ENCODE measurements around the gene TBC1D24.
A peak's percentile ranks its signal among the peaks of the same experiment; 100 is the strongest.
"Not testable (repeated sequence)": the region's sequence is repeated elsewhere in the genome, so short reads cannot be mapped to it uniquely, and the experiment has no call there.

Gene TBC1D24

GRCh38 chr16:2476345-2476720 lies 1.4 kb downstream of the TBC1D24 start:
- ATAC-seq (replicated peaks) = no peak
- Mint-ChIP-seq H3K27me3 (peaks cover 7 to 9% of the 10 kb centered on the region in 2 donors), H3K4me3 (peak overlapping the region; percentile 57 to 58), H3K27ac (no peak overlapping the region), H3K36me3 (peaks cover 5 to 21% of the 10 kb centered on the region in 2 donors), H3K4me1 (peaks cover 15 to 26% of the 10 kb centered on the region in 2 donors), H3K9me3 (no peaks in the 10 kb centered on the region)
- no peak for DNase-seq

- peaks cover 7 to 9% of the 10 kb centered on the region in 2 donors for H3K27me3 Mint-ChIP-seq
- H3K36me3 Mint-ChIP-seq = peaks cover 5 to 21% of the 10 kb centered on the region in 2 donors
- no peak for DNase-seq
- H3K27ac Mint-ChIP-seq = no peak overlapping the region
- no peak overlapping the region for H3K4me3 Mint-ChIP-seq
- H3K4me1 Mint-ChIP-seq = peaks cover 15 to 25% of the 10 kb centered on the region in 2 donors
- ATAC-seq (replicated peaks) = no peak
- H3K9me3 Mint-ChIP-seq = no peaks in the 10 kb centered on the region
Observed at GRCh38 chr16:2476741-2477140, 1.8 kb downstream of the TBC1D24 start.

GRCh38 chr16:2477327-2477726 lies 2.4 kb downstream of the TBC1D24 start:
- Mint-ChIP-seq H3K36me3 (peaks cover 7 to 21% of the 10 kb centered on the region in 2 donors), H3K4me3 (no peak overlapping the region), H3K27ac (peak overlapping the region; percentile 43), H3K4me1 (peaks cover 18 to 19% of the 10 kb centered on the region in 2 donors), H3K9me3 (no peaks in the 10 kb centered on the region), H3K27me3 (peaks cover 7 to 9% of the 10 kb centered on the region in 2 donors)
- no peak for ATAC-seq (replicated peaks)
- no peak for DNase-seq

- Mint-ChIP-seq H3K27ac (no peak overlapping the region), H3K9me3 (no peaks in the 10 kb centered on the region), H3K4me3 (no peak overlapping the region), H3K27me3 (peaks cover 2% of the 10 kb centered on the region in 2 donors), H3K36me3 (peaks cover 7 to 21% of the 10 kb centered on the region in 2 donors), H3K4me1 (peaks cover 12 to 19% of the 10 kb centered on the region in 2 donors)
- ATAC-seq (replicated peaks) (no peak), DNase-seq (no peak)
Observed at GRCh38 chr16:2478279-2478678, 3.4 kb downstream of the TBC1D24 start.

GRCh38 chr16:2479996-2480395 lies 5.1 kb downstream of the TBC1D24 start:
- H3K27me3 Mint-ChIP-seq; DNase-seq; H3K27ac Mint-ChIP-seq; H3K4me3 Mint-ChIP-seq; H3K9me3 Mint-ChIP-seq; ATAC-seq (replicated peaks): not testable (repeated sequence)
- peaks cover 7 to 21% of the 10 kb centered on the region in 2 donors for H3K36me3 Mint-ChIP-seq
- H3K4me1 Mint-ChIP-seq = peaks cover 15 to 22% of the 10 kb centered on the region in 2 donors

DNA sequence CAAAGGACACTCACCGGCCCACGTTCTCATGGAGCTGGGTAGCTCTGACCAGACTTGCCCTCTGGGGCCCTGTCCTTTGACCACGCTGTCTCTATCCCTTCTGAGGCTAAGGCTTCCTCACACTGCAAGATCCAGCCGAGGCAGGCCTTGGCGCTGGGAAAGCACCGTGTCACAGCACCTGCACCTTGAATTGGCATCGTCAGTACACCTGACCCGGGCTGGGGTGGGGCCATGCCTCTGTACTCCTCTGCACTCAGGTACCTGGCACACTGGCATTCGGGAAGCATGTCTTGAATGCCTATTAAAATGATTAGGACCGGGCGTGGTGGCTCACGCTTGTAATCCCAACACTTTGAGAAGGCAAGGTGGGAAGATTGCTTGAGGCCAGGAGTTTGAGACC lies 6.0 kb downstream of the TBC1D24 start:
- DNase-seq (no peak), ATAC-seq (replicated peaks) (no peak)
- Mint-ChIP-seq H3K27ac (no peak overlapping the region), H3K4me1 (peaks cover 10 to 23% of the 10 kb centered on the region in 2 donors), H3K9me3 (no peaks in the 10 kb centered on the region), H3K27me3 (no peaks in the 10 kb centered on the region), H3K36me3 (peaks cover 7 to 21% of the 10 kb centered on the region in 2 donors), H3K4me3 (no peak overlapping the region)

DNA sequence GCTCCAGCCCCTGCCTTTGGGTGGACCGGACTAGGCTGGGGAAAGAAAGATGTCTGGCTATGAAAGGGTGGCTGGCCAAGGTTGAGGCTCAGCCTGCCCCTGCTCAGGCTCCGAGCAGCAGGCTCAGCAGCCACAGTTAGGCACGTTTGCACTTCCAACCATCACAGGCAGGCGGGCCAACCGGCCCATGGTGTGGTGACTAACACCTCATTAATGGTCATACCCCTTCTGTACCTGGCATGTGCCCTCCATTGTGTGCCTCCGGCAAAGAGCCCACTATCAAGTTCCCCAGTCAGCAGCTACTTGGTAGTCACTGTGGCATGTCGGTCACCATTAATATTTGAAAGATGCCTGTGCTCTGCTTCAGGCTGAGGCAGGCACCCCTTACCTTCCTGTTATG lies 6.7 kb downstream of the TBC1D24 start:
- H3K27ac Mint-ChIP-seq = no peak overlapping the region
- H3K4me3 Mint-ChIP-seq = no peak overlapping the region
- peaks cover 8 to 25% of the 10 kb centered on the region in 2 donors for H3K4me1 Mint-ChIP-seq
- no peak for ATAC-seq (replicated peaks)
- no peaks in the 10 kb centered on the region for H3K9me3 Mint-ChIP-seq
- peaks cover 7 to 21% of the 10 kb centered on the region in 2 donors for H3K36me3 Mint-ChIP-seq
- H3K27me3 Mint-ChIP-seq = no peaks in the 10 kb centered on the region
- DNase-seq = no peak

GRCh38 chr16:2482249-2482648 lies 7.3 kb downstream of the TBC1D24 start:
- Mint-ChIP-seq H3K36me3 (peaks cover 7 to 24% of the 10 kb centered on the region in 2 donors), H3K27me3 (no peaks in the 10 kb centered on the region), H3K9me3 (no peaks in the 10 kb centered on the region), H3K4me3 (no peak overlapping the region), H3K27ac (no peak overlapping the region), H3K4me1 (peaks cover 14 to 31% of the 10 kb centered on the region in 2 donors)
- no peak for DNase-seq
- no peak for ATAC-seq (replicated peaks)

GRCh38 chr16:2482708-2483534 lies 8.0 kb downstream of the TBC1D24 start:
- H3K4me3 Mint-ChIP-seq = no peak overlapping the region
- ATAC-seq (replicated peaks) (no peak), DNase-seq (no peak)
- H3K27me3 Mint-ChIP-seq = no peaks in the 10 kb centered on the region
- H3K27ac Mint-ChIP-seq = no peak overlapping the region
- peaks cover 21 to 31% of the 10 kb centered on the region in 2 donors for H3K4me1 Mint-ChIP-seq
- peaks cover 7 to 21% of the 10 kb centered on the region in 2 donors for H3K36me3 Mint-ChIP-seq
- no peaks in the 10 kb centered on the region for H3K9me3 Mint-ChIP-seq

DNA sequence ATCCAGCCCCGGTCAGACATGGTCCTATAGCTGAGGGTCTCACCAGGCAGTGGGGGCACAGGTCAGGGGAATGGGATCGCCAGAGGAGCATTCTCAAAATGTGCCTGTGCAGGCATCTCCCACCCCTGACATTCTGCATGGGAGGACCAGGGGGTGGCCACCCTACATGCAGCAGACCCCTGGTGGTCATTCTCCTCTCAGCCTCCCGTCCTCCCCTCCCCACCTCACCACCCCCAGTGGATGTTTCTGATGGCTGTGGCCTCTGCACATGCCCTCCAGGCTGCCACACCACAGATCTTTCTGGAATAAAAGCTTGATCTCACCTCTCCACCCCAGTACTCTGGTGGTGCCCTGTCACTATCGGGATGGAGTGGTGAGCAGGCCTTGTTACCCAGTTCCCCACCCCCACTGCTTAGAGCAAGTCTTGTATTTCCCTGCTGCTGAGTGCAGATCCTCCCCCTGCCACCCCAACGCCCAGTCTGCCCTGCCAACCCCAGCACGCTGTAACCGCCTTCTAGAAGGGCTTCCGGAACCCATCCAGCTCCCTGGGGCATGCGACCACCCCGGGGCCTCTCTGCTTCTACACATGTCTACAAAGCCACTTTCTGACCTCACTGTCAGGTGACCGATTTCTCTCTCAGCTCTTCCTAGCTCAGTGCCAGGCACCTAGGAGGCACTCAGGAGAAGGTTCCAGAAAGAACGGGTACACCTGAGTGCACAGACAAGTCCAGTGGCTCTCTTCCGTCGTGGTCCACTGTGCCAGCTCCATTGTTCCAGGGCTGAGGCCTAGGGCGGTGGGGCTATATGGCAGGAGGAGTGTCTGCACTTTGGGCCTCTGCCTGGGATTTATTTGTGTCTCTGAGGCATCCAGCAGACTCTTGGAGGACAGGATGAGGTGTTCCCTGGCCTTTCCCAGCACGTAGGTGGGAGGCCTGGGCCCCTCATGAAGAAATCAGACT lies 9.3 kb downstream of the TBC1D24 start:
- Mint-ChIP-seq H3K27ac (peak overlapping the region; percentile 26), H3K36me3 (peaks cover 7 to 16% of the 10 kb centered on the region in 2 donors), H3K4me1 (peaks cover 25 to 31% of the 10 kb centered on the region in 2 donors), H3K9me3 (no peaks in the 10 kb centered on the region), H3K4me3 (no peak overlapping the region), H3K27me3 (no peaks in the 10 kb centered on the region)
- DNase-seq (no peak), ATAC-seq (replicated peaks) (no peak)

- H3K9me3 Mint-ChIP-seq = no peaks in the 10 kb centered on the region
- no peak for ATAC-seq (replicated peaks)
- peaks cover 5 to 14% of the 10 kb centered on the region in 2 donors for H3K36me3 Mint-ChIP-seq
- no peak overlapping the region for H3K4me3 Mint-ChIP-seq
- peaks cover 25 to 31% of the 10 kb centered on the region in 2 donors for H3K4me1 Mint-ChIP-seq
- no peak for DNase-seq
- no peak overlapping the region for H3K27ac Mint-ChIP-seq
- no peaks in the 10 kb centered on the region for H3K27me3 Mint-ChIP-seq
Observed at GRCh38 chr16:2484898-2485508, 10.1 kb downstream of the TBC1D24 start.

- peaks cover 3 to 14% of the 10 kb centered on the region in 2 donors for H3K36me3 Mint-ChIP-seq
- DNase-seq = no peak
- no peak for ATAC-seq (replicated peaks)
- no peak overlapping the region for H3K27ac Mint-ChIP-seq
- H3K27me3 Mint-ChIP-seq = no peaks in the 10 kb centered on the region
- H3K9me3 Mint-ChIP-seq = no peaks in the 10 kb centered on the region
- no peak overlapping the region for H3K4me3 Mint-ChIP-seq
- H3K4me1 Mint-ChIP-seq = peaks cover 25 to 31% of the 10 kb centered on the region in 2 donors
Observed at GRCh38 chr16:2485811-2486507, 11.0 kb downstream of the TBC1D24 start.

- DNase-seq (peak; percentile 79), ATAC-seq (replicated peaks) (peak; percentile 97 to 98)
- Mint-ChIP-seq H3K27ac (peak overlapping the region; percentile 95), H3K36me3 (peaks cover 3 to 14% of the 10 kb centered on the region in 2 donors), H3K4me3 (peak overlapping the region; percentile 75 to 80), H3K9me3 (no peaks in the 10 kb centered on the region), H3K27me3 (no peaks in the 10 kb centered on the region), H3K4me1 (peaks cover 25 to 31% of the 10 kb centered on the region in 2 donors)
Observed at GRCh38 chr16:2486645-2487516, 12.0 kb downstream of the TBC1D24 start.

Data from stimulated activated naive B cell treated with anti-CD40 and anti-IgM and Interleukin-4, amounts not matched to agents 10 μg/mL and 1 μg/mL and 100 μg/mL, for 72 hours (primary cell).